Psoas muscle (tissue), 8 donors: ENCODE data around the gene SMARCAD1. TPM values are rescaled to one million over a fixed set of nuclear protein-coding genes. Genes with fewer than 3 reads are reported as not detected.

Experiments
- ATAC-seq, 4 donors: fragments of 200-7000 bp; cut with Tn5 transposase; one replicate each; pipeline ENCODE4 v1.9.1; 2020; ENCODE audit warnings: moderate library complexity in 3 of 4, mild to moderate bottlenecking in 2 of 4
- DNase-seq, 2 donors: peaks; one replicate each; pipeline ENCODE4 v3.0.0-alpha.2; 2020
- H3K27ac ChIP-seq: fragments of 200-600 bp; one replicate; pipeline ENCODE4 v1.8.0; 2022
- H3K27me3 ChIP-seq, 3 donors: fragments of 200-600 bp in 1 of 3; one replicate each; pipeline versions ENCODE4 v1.6.1 to v1.8.0; 2013 to 2022; ENCODE audit warnings: low read length in 2 of 3, mild to moderate bottlenecking in 2 of 3, moderate library complexity in 1 of 3; ENCODE audit not compliant: insufficient read depth in 3 of 3
- H3K36me3 ChIP-seq, 2 donors: fragments of 200-600 bp in 1 of 2; one replicate each; pipeline versions ENCODE4 v1.6.1 to v1.8.0; 2013 to 2022; ENCODE audit warnings: low read depth in 1 of 2, mild to moderate bottlenecking in 1 of 2, moderate library complexity in 1 of 2; ENCODE audit not compliant: insufficient read depth in 1 of 2
- H3K4me1 ChIP-seq: fragments of 200-600 bp; one replicate; pipeline ENCODE4 v1.8.0; 2022
- H3K4me3 ChIP-seq: fragments of 200-600 bp; one replicate; pipeline ENCODE4 v1.8.0; 2022; ENCODE audit warnings: mild to moderate bottlenecking
- H3K9me3 ChIP-seq: fragments of 200-600 bp; one replicate; pipeline ENCODE4 v1.8.0; 2022
- CTCF ChIP-seq: fragments of 200-600 bp; IDR thresholded peaks from one replicate; pipeline ENCODE4 v1.8.0; 2022; ENCODE audit warnings: antibody characterized with exemption
- WGBS, 3 donors: extraction: QIAGEN DNeasy Blood & Tissue Kit; methylation state at CpG; one replicate each; pipeline versions ENCODE4 v1.1.6 to v1.1.7; 2013; 5-methylcytosine and 5-hydroxymethylcytosine counted together
- intact Hi-C, 2 donors: fragments of 100-400 bp; cut with DNase I; formaldehyde crosslinking; loops; one replicate each; pipeline versions ENCODE4 v1.11.0 to v1.14.2; 2022
- polyA plus RNA-seq, 3 donors: library from polyadenylated mRNA; stranded (reverse); fragments of 200-250 nt; gene quantifications; one replicate each; pipeline ENCODE4 v1.2.3, GENCODE V29; 2013
- total RNA-seq, 4 donors: library from RNA; stranded (reverse); fragmentation: NEBNext Ultra II Directional in 2 of 4; extraction: Animal tissue kit (Norgen Biotek cat#: 25700) in 2 of 4; gene quantifications; one replicate each; pipeline versions ENCODE4 v1.2.1 to v1.2.4, GENCODE V29; 2021 to 2023
- donor health status: healthy with polysubstance abuse.
- donor health status: DM: no; HTN: no; CAD: no; lungs with moderate emphysema.
- donor health status: Bipolar disorder and iron deficiency.
- donor health status: healthy.
- donor health status: DM: yes; HTN: yes; CAD: no.
- donor health status: DM: no; HTN: no; CAD: no.
- donor health status: DM: no; HTN: no; CAD: no.
- donor health status: DM: yes; HTN: yes; CAD: no.

SMARCAD1 gene
- total and polyA plus RNA-seq, 7 donors: 5.0 to 10.5 (median 8.1) TPM

- TF ChIP-seq CTCF: no peak
- H3K4me3 ChIP-seq: no peak overlapping the region
- WGBS, 3 donors: 92 to 95% (median 94%) methylated on average over 8 of the region's 8 CpGs
- H3K36me3 ChIP-seq: peaks cover 0 to 57% of the 10 kb centered on the region in 2 donors
- no peaks in the 10 kb centered on the region for H3K9me3 ChIP-seq
- DNase-seq (no peak), ATAC-seq (no peak)
- H3K27ac ChIP-seq: no peak overlapping the region
- intact Hi-C loops: no loop called here
- H3K27me3 ChIP-seq: no peaks in the 10 kb centered on the region
- H3K4me1 ChIP-seq: no peaks in the 10 kb centered on the region
Measured at GRCh38 chr4:94256144-94256783, 48.6 kb downstream of the SMARCAD1 start.

GRCh38 chr4:94256828-94257227, 49.2 kb downstream of the SMARCAD1 start:
- ATAC-seq: no peak
- intact Hi-C loops: no loop called here

GRCh38 chr4:94262163-94263016, 54.7 kb downstream of the SMARCAD1 start:
- intact Hi-C loops: no loop called here
- Histone ChIP-seq H3K36me3 (peaks cover 3 to 53% of the 10 kb centered on the region in 2 donors), H3K27me3 (no peaks in the 10 kb centered on the region), H3K27ac (no peak overlapping the region), H3K4me3 (no peak overlapping the region), H3K9me3 (no peaks in the 10 kb centered on the region), H3K4me1 (no peaks in the 10 kb centered on the region)
- no peak for DNase-seq
- no peak for ATAC-seq
- WGBS, 3 donors: 96% methylated on average over 5 of the region's 5 CpGs
- TF ChIP-seq CTCF: no peak

More at GRCh38 chr4:94256828-94257227, 49.2 kb downstream of the SMARCAD1 start:
- H3K27ac ChIP-seq: no peak overlapping the region
- no peak for TF ChIP-seq CTCF
- H3K27me3 ChIP-seq: no peaks in the 10 kb centered on the region
- H3K9me3 ChIP-seq: no peaks in the 10 kb centered on the region
- H3K4me3 ChIP-seq: no peak overlapping the region
- H3K4me1 ChIP-seq: no peaks in the 10 kb centered on the region
- H3K36me3 ChIP-seq: peaks cover 0 to 55% of the 10 kb centered on the region in 2 donors
- DNase-seq: no peak

GRCh38 chr4:94267037-94267436, 59.4 kb downstream of the SMARCAD1 start:
- H3K9me3 ChIP-seq: no peaks in the 10 kb centered on the region
- H3K4me1 ChIP-seq: no peaks in the 10 kb centered on the region
- WGBS, 3 donors: 95 to 98% (median 97%) methylated on average over 4 of the region's 4 CpGs
- H3K4me3 ChIP-seq: no peak overlapping the region
- peaks cover 2 to 68% of the 10 kb centered on the region in 2 donors for H3K36me3 ChIP-seq
- no peak overlapping the region for H3K27ac ChIP-seq
- no peaks in the 10 kb centered on the region for H3K27me3 ChIP-seq
- no peak for TF ChIP-seq CTCF
- intact Hi-C loops: no loop called here
- ATAC-seq (no peak), DNase-seq (no peak)
